GM12891 (cell line): ENCODE measurements around the gene ZBTB20.

ENCODE experiments used
- PAX5 ChIP-seq: IDR thresholded peaks from 2 replicates; pipeline ENCODE4 v1.6.1; 2011; ENCODE audit warnings: low read length, moderate library complexity, mild to moderate bottlenecking; ENCODE audit not compliant: insufficient read depth, severe bottlenecking
- POLR2A ChIP-seq: IDR thresholded peaks from 2 replicates; pipeline ENCODE4 v1.6.1; 2011; ENCODE audit warnings: low read depth, low read length, control low read depth
- POLR2AphosphoS5 ChIP-seq: IDR thresholded peaks from 2 replicates; pipeline ENCODE4 v1.6.1; 2011; ENCODE audit warnings: low read depth, low read length, control low read depth
- SPI1 ChIP-seq: IDR thresholded peaks from 2 replicates; pipeline ENCODE4 v1.6.1; 2011; ENCODE audit warnings: low read depth, low read length, control low read depth
- TAF1 ChIP-seq: IDR thresholded peaks from 2 replicates; pipeline ENCODE4 v1.6.1; 2011; ENCODE audit warnings: low read depth, low read length, control low read depth

GRCh38 chr3:114872050-114872449, 275.0 kb downstream of the ZBTB20 start:
- no peak for TF ChIP-seq POLR2AphosphoS5
- TF ChIP-seq POLR2A: no peak
- no peak for TF ChIP-seq PAX5
- TF ChIP-seq SPI1: no peak
- no peak for TF ChIP-seq TAF1
